Liver (tissue), 3 donors: Measurements from ENCODE around the gene RPLP2.

ENCODE experiments used
- ATF3 ChIP-seq: IDR thresholded peaks from 2 replicates; pipeline ENCODE4 v1.6.1; 2016; ENCODE audit warnings: antibody characterized with exemption
- CTCF ChIP-seq: fragments of 150-350 bp; IDR thresholded peaks from 2 replicates; pipeline ENCODE4 v1.5.1; 2017; ENCODE audit warnings: improper control_type of control experiment, low read depth, low read length; ENCODE audit not compliant: missing input control
- GABPA ChIP-seq, 2 donors: IDR thresholded peaks in 1 of 2; conservative IDR thresholded peaks in 1 of 2; 2 replicates each; pipeline ENCODE4 v1.6.1; 2016; ENCODE audit warnings: antibody characterized with exemption in 2 of 2, mild to moderate bottlenecking in 1 of 2, moderate library complexity in 1 of 2
- SP1 ChIP-seq: IDR thresholded peaks from 2 replicates; pipeline ENCODE4 v1.6.1; 2018; ENCODE audit warnings: antibody characterized with exemption, mild to moderate bottlenecking
- TAF1 ChIP-seq: conservative IDR thresholded peaks from 2 replicates; pipeline ENCODE4 v1.6.1; 2016; ENCODE audit warnings: antibody characterized with exemption, mild to moderate bottlenecking
- ZBTB33 ChIP-seq: IDR thresholded peaks from 2 replicates; pipeline ENCODE4 v1.6.1; 2016; ENCODE audit warnings: antibody characterized with exemption
- donor health status: healthy.
- donor health status: healthy.

GRCh38 chr11:816433-816779 is 6.6 kb downstream of the RPLP2 start:
- TF ChIP-seq ATF3: no peak
- TF ChIP-seq CTCF: no peak
- no peak for TF ChIP-seq SP1
- no peak for TF ChIP-seq TAF1
- TF ChIP-seq ZBTB33: no peak
- TF ChIP-seq GABPA (IDR thresholded peaks at IDR 0.05 in 1 of 2, conservative IDR thresholded peaks at IDR 0.05 in 1 of 2): no peak
